PFSK-1 (cell line): ENCODE data around the gene ENPP6.

Source experiments
- FOXP2 ChIP-seq: optimal IDR thresholded peaks from 2 replicates; pipeline ENCODE3; 2011; ENCODE audit warnings: borderline replicate concordance, control low read depth, inconsistent platforms; ENCODE audit not compliant: insufficient read depth; ENCODE audit errors: extremely low read length, extremely low read depth
- POLR2AphosphoS5 ChIP-seq: IDR thresholded peaks from 2 replicates; pipeline ENCODE4 v1.6.1; 2012; ENCODE audit warnings: low read depth, mild to moderate bottlenecking, control low read depth, low read length, moderate library complexity
- REST ChIP-seq, 2 experiments: IDR thresholded peaks; 2 replicates each; pipeline versions ENCODE4 v1.6.1 to v1.8.0; 2011 to 2012; ENCODE audit warnings: low read depth in 2 of 2, low read length in 2 of 2, control low read depth in 1 of 2, inconsistent platforms in 1 of 2, mild to moderate bottlenecking in 1 of 2, moderate library complexity in 1 of 2; ENCODE audit not compliant: insufficient read depth in 1 of 2
- SIN3A ChIP-seq: IDR thresholded peaks from 2 replicates; pipeline ENCODE4 v1.6.1; 2012; ENCODE audit warnings: mild to moderate bottlenecking, low read length, moderate library complexity, borderline replicate concordance; ENCODE audit not compliant: insufficient read depth
- TAF1 ChIP-seq: IDR thresholded peaks from 2 replicates; pipeline ENCODE4 v1.6.1; 2012; ENCODE audit warnings: low read length, control low read depth, borderline replicate concordance; ENCODE audit not compliant: insufficient read depth

ENPP6 gene

GRCh38 chr4:184126800-184127199 is 90.9 kb downstream of the ENPP6 start:
- TF ChIP-seq TAF1: no peak
- no peak for TF ChIP-seq SIN3A
- no peak for TF ChIP-seq FOXP2
- TF ChIP-seq REST (IDR thresholded peaks at IDR 0.05; ENCODE audit: insufficient read depth in 1 of 2, low read depth in 2 of 2, low read length in 2 of 2): no peak
- no peak for TF ChIP-seq POLR2AphosphoS5

DNA sequence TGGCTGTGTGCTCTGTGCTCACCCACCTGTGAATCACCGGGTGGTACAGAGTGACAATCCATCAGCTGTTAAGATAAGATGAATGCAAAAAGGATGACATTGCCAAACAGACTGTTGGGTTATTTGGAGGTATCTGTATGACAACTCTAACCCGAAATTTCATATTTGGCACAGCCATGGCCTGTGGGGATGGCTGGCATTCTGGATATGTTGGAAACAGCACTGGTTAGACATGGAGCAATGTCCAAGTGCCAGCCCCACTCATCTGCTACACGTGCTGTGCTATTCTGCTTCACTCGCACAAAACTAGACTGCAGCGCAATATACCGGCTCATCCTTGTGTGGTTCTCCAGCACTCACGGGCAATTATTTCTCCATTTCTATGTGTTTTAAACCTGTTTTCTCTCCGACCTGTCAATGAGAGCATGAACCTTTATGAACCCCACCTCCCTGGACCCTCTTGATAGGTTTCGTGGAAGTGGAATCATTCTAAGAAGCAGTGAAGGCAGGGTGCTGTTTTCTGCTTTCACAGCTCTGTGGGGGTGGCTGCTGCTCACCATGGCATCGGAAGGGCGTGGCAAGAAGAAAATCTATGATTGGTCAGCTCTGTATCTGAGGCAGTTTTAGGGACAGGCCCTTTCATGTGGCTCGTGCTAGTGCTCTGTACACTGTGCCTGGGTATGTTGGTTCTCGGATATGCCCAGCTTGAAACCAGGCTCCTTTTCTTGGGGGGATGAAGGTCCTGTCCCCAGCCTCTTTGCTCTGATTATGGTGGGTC is 94.9 kb downstream of the ENPP6 start:
- no peak for TF ChIP-seq FOXP2
- TF ChIP-seq POLR2AphosphoS5: no peak
- no peak for TF ChIP-seq REST (IDR thresholded peaks at IDR 0.05; ENCODE audit: insufficient read depth in 1 of 2, low read depth in 2 of 2, low read length in 2 of 2)
- TF ChIP-seq SIN3A: no peak
- TF ChIP-seq TAF1: no peak

GRCh38 chr4:184120549-184121127 is 97.0 kb downstream of the ENPP6 start:
- TF ChIP-seq POLR2AphosphoS5 (no peak), FOXP2 (no peak), REST (IDR thresholded peaks at IDR 0.05; ENCODE audit: insufficient read depth in 1 of 2, low read depth in 2 of 2, low read length in 2 of 2) (no peak), SIN3A (no peak), TAF1 (no peak)

- TF ChIP-seq POLR2AphosphoS5 (no peak), TAF1 (no peak), FOXP2 (no peak)
These were observed 99.9 kb downstream of the ENPP6 start for GRCh38 chr4:184117662-184118199.

DNA sequence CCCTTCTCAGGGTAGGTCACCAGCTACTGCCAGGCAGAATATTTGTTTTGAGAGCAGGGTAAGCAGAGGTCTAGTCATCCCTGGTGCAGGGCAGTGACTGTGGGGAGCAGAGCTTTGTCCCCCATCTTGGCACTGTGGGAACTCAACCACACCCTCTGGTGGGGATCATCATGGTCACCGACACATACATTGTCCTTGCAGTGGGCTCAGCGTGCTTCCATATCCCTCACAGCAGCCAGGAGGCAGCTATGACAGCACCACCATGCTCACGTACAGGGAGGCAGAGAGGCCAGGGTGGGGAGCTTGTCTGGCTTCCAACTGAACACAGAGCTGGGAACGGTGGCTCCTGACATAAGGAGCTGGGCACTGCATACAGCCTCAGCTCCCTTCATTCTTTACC is 102.3 kb downstream of the ENPP6 start:
- TF ChIP-seq SIN3A (no peak), FOXP2 (no peak), TAF1 (no peak), REST (IDR thresholded peaks at IDR 0.05; ENCODE audit: insufficient read depth in 1 of 2, low read depth in 2 of 2, low read length in 2 of 2) (no peak), POLR2AphosphoS5 (no peak)
